AG09309 (cell line): ENCODE data around the gene TIAM1.

Experiments
- DNase-seq: peaks from one replicate; pipeline ENCODE4 v3.0.0-alpha.2; 2010; ENCODE audit warnings: low read depth
- H3K4me3 ChIP-seq: 2 replicates; pipeline ENCODE4 v1.5.1; 2011; ENCODE audit warnings: mild to moderate bottlenecking, low read depth, low read length, moderate library complexity; ENCODE audit not compliant: control insufficient read depth
- CTCF ChIP-seq: IDR thresholded peaks from 2 replicates; pipeline ENCODE4 v1.5.1; 2011; ENCODE audit warnings: mild to moderate bottlenecking, low read depth, low read length, inconsistent platforms; ENCODE audit not compliant: insufficient read depth, control insufficient read depth; ENCODE audit errors: missing control alignments

Gene TIAM1

GRCh38 chr21:31295676-31296075 is 48.4 kb downstream of the TIAM1 start:
- H3K4me3 ChIP-seq: no peak overlapping the region
- TF ChIP-seq CTCF: no peak

GRCh38 chr21:31294691-31295090 is 49.4 kb downstream of the TIAM1 start:
- no peak for TF ChIP-seq CTCF
- H3K4me3 ChIP-seq: no peak overlapping the region
- no peak for DNase-seq

More at GRCh38 chr21:31295676-31296075, 48.4 kb downstream of the TIAM1 start:
- no peak for DNase-seq

- DNase-seq: peak; percentile 74
- TF ChIP-seq CTCF: no peak
- H3K4me3 ChIP-seq: no peak overlapping the region
Observed at GRCh38 chr21:31293986-31294385, 50.1 kb downstream of the TIAM1 start.

- TF ChIP-seq CTCF: no peak
- H3K4me3 ChIP-seq: no peak overlapping the region
- no peak for DNase-seq
Observed at GRCh38 chr21:31290765-31291164, 53.3 kb downstream of the TIAM1 start.

GRCh38 chr21:31289702-31290101 is 54.4 kb downstream of the TIAM1 start:
- TF ChIP-seq CTCF: no peak
- no peak for DNase-seq
- H3K4me3 ChIP-seq: no peak overlapping the region

- no peak for DNase-seq
- TF ChIP-seq CTCF: no peak
Observed at GRCh38 chr21:31288191-31288590, 55.9 kb downstream of the TIAM1 start.

GRCh38 chr21:31287201-31287600 is 56.9 kb downstream of the TIAM1 start:
- TF ChIP-seq CTCF: no peak

More at GRCh38 chr21:31288191-31288590, 55.9 kb downstream of the TIAM1 start:
- H3K4me3 ChIP-seq: no peak overlapping the region

More at GRCh38 chr21:31287201-31287600, 56.9 kb downstream of the TIAM1 start:
- DNase-seq: no peak
- no peak overlapping the region for H3K4me3 ChIP-seq
